ENCODE data around the gene NBAS.

GRCh38 chr2:15259356-15259756, 301.8 kb downstream of the NBAS start:
- TF ChIP-seq RFX5 (IDR thresholded peaks at IDR 0.05; ENCODE audit: low read depth, low read length) (no peak), CTCF (IDR thresholded peaks at IDR 0.05 in 2 of 3, conservative IDR thresholded peaks at IDR 0.05 in 1 of 3; ENCODE audit: insufficient read depth in 2 of 3, low read depth in 1 of 3, low read length in 3 of 3) (no peak), SP1 (CRISPR knock-in tag; IDR thresholded peaks at IDR 0.05) (no peak), E2F6 (IDR thresholded peaks at IDR 0.05; ENCODE audit: borderline replicate concordance in 1 of 2, extremely low read depth in 1 of 2, insufficient read depth in 1 of 2, insufficient read length in 1 of 2, low read depth in 1 of 2, low read length in 1 of 2, poor library complexity in 1 of 2, severe bottlenecking in 1 of 2) (no peak)

All from K562 (cell line).